HepG2 (cell line): ENCODE measurements around the gene SYVN1. TPM values are rescaled to one million over a fixed set of nuclear protein-coding genes. Genes with fewer than 3 reads are reported as not detected.

Experiments
- CCDC6 ChIP-seq: sonication (generic); formaldehyde crosslinking; IDR thresholded peaks from 2 replicates; pipeline ENCODE4 v1.8.1; 2022; ENCODE audit warnings: mild to moderate bottlenecking, missing genetic modification reagents, moderate library complexity
- CREB1 ChIP-seq, 2 experiments: fragments of 450-650 bp in 1 of 2; IDR thresholded peaks; 2 replicates each; pipeline ENCODE4 v1.6.1; 2016 to 2017; ENCODE audit warnings: control low read depth in 1 of 2, mild to moderate bottlenecking in 1 of 2, missing compliant biosample characterization in 1 of 2, missing genetic modification characterization in 1 of 2
- CREM ChIP-seq, 2 experiments: sonication (generic) in 1 of 2; formaldehyde crosslinking in 1 of 2; IDR thresholded peaks; 2 replicates each; pipeline versions ENCODE4 v1.4.0 to v1.6.1; 2016 to 2020; ENCODE audit warnings: antibody characterized with exemption in 1 of 2, mild to moderate bottlenecking in 1 of 2, missing genetic modification reagents in 1 of 2
- MYC ChIP-seq: sonication (generic); formaldehyde crosslinking; IDR thresholded peaks from 2 replicates; pipeline ENCODE4 v1.9.0; 2021; ENCODE audit warnings: missing genetic modification reagents, borderline replicate concordance
- PHF8 ChIP-seq: sonication (generic); formaldehyde crosslinking; IDR thresholded peaks from 2 replicates; pipeline ENCODE4 v1.5.0; 2020; ENCODE audit warnings: missing genetic modification reagents
- TSC22D2 ChIP-seq: sonication (generic); formaldehyde crosslinking; IDR thresholded peaks from 2 replicates; pipeline ENCODE4 v1.5.1; 2020; ENCODE audit warnings: missing genetic modification reagents, mild to moderate bottlenecking, borderline replicate concordance
- ZNF431 ChIP-seq: sonication (generic); formaldehyde crosslinking; IDR thresholded peaks from 2 replicates; pipeline ENCODE4 v1.9.0; 2022; ENCODE audit warnings: missing genetic modification reagents, low read depth, mild to moderate bottlenecking, borderline replicate concordance
- ZNF557 ChIP-seq: sonication (generic); formaldehyde crosslinking; IDR thresholded peaks from 2 replicates; pipeline ENCODE4 v1.4.0; 2020; ENCODE audit warnings: missing genetic modification reagents
- ZNF687 ChIP-seq: sonication (generic); formaldehyde crosslinking; IDR thresholded peaks from 2 replicates; pipeline ENCODE4 v1.5.1; 2020; ENCODE audit warnings: mild to moderate bottlenecking, missing genetic modification reagents, moderate library complexity
- ZNF772 ChIP-seq: sonication (generic); formaldehyde crosslinking; IDR thresholded peaks from 2 replicates; pipeline ENCODE4 v1.5.0; 2020; ENCODE audit warnings: mild to moderate bottlenecking, missing genetic modification reagents
- ZNF788 ChIP-seq: sonication (generic); formaldehyde crosslinking; IDR thresholded peaks from 2 replicates; pipeline ENCODE4 v1.5.0; 2020; ENCODE audit warnings: mild to moderate bottlenecking, missing genetic modification reagents, borderline replicate concordance
- polyA plus RNA-seq, 8 experiments: library from polyadenylated mRNA; depleted of rRNA in 3 of 8; stranded (reverse) in 7 of 8; unstranded in 1 of 8; fragments of >200 nt; fragmentation: Illumina TruSeq in 4 of 8; extraction: Trizol in 4 of 8; gene quantifications; 2 replicates each; pipeline versions ENCODE4 v1.2.1 to v1.2.3, GENCODE V29; 2011 to 2016; ENCODE audit warnings: low read depth in 4 of 8, missing spikeins in 1 of 8, mixed read lengths in 1 of 8; ENCODE audit not compliant: insufficient read depth in 1 of 8
- total RNA-seq, 5 experiments: library from RNA; depleted of rRNA; stranded (reverse); fragments of >200 nt; fragmentation: Illumina TruSeq; extraction: Trizol; gene quantifications; 2 replicates each; pipeline ENCODE4 v1.2.3, GENCODE V29; 2016; ENCODE audit warnings: low read depth in 1 of 5
- TF ChIP-seq, protein P1 (sequence below): IDR thresholded peaks from 2 replicates; pipeline ENCODE4 v1.4.0; 2020; ENCODE audit warnings: mild to moderate bottlenecking, missing genetic modification reagents
- TF ChIP-seq, protein P2 (sequence below): sonication (generic); formaldehyde crosslinking; IDR thresholded peaks from 2 replicates; pipeline ENCODE4 v1.8.1; 2023; ENCODE audit warnings: mild to moderate bottlenecking, inconsistent platforms, moderate library complexity, missing genetic modification reagents, borderline replicate concordance
- TF ChIP-seq, protein P3 (sequence below): sonication (generic); formaldehyde crosslinking; conservative IDR thresholded peaks from 2 replicates; pipeline ENCODE4 v1.4.0; 2020; ENCODE audit warnings: missing genetic modification reagents

Gene SYVN1
- total and polyA plus RNA-seq, 2 of the 13 experiments (the other 11 are each of a cell fraction or from before 2014, with no cell fraction given) = 10.3 to 22.5 TPM

DNA sequence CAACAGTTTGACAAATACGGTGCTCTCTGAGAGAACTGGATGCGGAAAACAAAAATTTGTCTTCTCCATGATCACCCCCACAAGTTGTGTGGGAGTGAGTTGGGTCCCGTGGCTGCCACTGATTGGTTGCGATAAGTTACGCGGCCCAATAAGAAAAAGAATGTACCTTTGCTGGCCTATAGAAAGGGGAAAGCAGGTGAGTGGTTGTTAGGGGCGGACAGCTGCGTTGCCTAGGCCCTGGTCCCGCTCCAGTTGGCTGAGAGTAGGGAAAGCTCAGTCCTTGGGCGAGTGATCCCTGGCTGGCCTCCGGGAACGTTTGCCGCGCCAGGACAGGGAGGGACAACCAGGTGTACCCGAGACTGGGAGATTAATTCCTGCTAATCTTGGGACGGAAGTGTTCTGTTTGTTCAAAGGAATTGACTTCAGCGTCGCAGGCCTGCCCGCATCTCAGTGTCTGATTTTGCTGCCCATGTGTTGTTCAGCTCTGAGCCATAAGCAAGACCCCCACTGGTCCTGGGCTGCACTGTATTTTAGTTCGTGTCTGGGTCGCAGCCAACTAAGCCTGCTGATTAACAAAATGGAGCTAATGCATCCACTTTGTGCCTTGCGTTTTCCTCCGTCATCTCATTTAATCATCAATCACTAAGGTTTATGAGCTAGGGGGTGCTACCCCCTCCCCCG, 773 bp upstream of the SYVN1 start (continued):
- TF ChIP-seq, protein P1, sequence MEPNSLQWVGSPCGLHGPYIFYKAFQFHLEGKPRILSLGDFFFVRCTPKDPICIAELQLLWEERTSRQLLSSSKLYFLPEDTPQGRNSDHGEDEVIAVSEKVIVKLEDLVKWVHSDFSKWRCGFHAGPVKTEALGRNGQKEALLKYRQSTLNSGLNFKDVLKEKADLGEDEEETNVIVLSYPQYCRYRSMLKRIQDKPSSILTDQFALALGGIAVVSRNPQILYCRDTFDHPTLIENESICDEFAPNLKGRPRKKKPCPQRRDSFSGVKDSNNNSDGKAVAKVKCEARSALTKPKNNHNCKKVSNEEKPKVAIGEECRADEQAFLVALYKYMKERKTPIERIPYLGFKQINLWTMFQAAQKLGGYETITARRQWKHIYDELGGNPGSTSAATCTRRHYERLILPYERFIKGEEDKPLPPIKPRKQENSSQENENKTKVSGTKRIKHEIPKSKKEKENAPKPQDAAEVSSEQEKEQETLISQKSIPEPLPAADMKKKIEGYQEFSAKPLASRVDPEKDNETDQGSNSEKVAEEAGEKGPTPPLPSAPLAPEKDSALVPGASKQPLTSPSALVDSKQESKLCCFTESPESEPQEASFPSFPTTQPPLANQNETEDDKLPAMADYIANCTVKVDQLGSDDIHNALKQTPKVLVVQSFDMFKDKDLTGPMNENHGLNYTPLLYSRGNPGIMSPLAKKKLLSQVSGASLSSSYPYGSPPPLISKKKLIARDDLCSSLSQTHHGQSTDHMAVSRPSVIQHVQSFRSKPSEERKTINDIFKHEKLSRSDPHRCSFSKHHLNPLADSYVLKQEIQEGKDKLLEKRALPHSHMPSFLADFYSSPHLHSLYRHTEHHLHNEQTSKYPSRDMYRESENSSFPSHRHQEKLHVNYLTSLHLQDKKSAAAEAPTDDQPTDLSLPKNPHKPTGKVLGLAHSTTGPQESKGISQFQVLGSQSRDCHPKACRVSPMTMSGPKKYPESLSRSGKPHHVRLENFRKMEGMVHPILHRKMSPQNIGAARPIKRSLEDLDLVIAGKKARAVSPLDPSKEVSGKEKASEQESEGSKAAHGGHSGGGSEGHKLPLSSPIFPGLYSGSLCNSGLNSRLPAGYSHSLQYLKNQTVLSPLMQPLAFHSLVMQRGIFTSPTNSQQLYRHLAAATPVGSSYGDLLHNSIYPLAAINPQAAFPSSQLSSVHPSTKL (CRISPR knock-in tag) = peak; percentile 32; the same call in 1 of the 2 replicates
- TF ChIP-seq CREB1 (IDR thresholded peaks at IDR 0.05) = peak; percentile 31; the same call in 1 of the 2 replicates
- no peak; the same call in 1 of the 2 replicates for TF ChIP-seq CREB1 (CRISPR knock-in tag; IDR thresholded peaks at IDR 0.05)
- TF ChIP-seq ZNF557 = no peak
- 0 out of 2 replicates have a peak, but pooled peaks have one; percentile 8 for TF ChIP-seq MYC (CRISPR knock-in tag)
- no peak for TF ChIP-seq TSC22D2 (CRISPR knock-in tag)
- TF ChIP-seq ZNF431 (CRISPR knock-in tag) = peak; percentile 64; the same call in 1 of the 2 replicates
- peak; percentile 30; the same call in 1 of the 2 replicates for TF ChIP-seq CCDC6 (CRISPR knock-in tag)
- no peak for TF ChIP-seq PHF8
- peak; percentile 45 for TF ChIP-seq ZNF687 (CRISPR knock-in tag)
- TF ChIP-seq, protein P2, sequence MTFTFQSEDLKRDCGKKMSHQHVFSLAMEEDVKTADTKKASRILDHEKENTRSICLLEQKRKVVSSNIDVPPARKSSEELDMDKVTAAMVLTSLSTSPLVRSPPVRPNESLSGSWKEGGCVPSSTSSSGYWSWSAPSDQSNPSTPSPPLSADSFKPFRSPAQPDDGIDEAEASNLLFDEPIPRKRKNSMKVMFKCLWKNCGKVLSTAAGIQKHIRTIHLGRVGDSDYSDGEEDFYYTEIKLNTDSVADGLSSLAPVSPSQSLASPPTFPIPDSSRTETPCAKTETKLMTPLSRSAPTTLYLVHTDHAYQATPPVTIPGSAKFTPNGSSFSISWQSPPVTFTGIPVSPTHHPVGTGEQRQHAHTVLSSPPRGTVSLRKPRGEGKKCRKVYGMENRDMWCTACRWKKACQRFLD = no peak
- TF ChIP-seq ZNF788 = peak; percentile 78; the same call in 1 of the 2 replicates
- TF ChIP-seq, protein P3, sequence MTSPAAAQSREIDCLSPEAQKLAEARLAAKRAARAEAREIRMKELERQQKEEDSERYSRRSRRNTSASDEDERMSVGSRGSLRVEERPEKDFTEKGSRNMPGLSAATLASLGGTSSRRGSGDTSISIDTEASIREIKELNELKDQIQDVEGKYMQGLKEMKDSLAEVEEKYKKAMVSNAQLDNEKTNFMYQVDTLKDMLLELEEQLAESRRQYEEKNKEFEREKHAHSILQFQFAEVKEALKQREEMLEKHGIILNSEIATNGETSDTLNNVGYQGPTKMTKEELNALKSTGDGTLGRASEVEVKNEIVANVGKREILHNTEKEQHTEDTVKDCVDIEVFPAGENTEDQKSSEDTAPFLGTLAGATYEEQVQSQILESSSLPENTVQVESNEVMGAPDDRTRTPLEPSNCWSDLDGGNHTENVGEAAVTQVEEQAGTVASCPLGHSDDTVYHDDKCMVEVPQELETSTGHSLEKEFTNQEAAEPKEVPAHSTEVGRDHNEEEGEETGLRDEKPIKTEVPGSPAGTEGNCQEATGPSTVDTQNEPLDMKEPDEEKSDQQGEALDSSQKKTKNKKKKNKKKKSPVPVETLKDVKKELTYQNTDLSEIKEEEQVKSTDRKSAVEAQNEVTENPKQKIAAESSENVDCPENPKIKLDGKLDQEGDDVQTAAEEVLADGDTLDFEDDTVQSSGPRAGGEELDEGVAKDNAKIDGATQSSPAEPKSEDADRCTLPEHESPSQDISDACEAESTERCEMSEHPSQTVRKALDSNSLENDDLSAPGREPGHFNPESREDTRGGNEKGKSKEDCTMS (CRISPR knock-in tag) = no peak
- 0 out of 2 replicates have a peak, but pooled peaks have one; percentile 40 for TF ChIP-seq CREM (IDR thresholded peaks at IDR 0.05)
- no peak for TF ChIP-seq CREM (CRISPR knock-in tag; IDR thresholded peaks at IDR 0.05)
- no peak; the same call in 1 of the 2 replicates for TF ChIP-seq ZNF772 (CRISPR knock-in tag)
